RPMI8226 (cell line): Measurements from ENCODE around the gene PIGZ.

ENCODE experiments used
- DNase-seq: peaks from one replicate; pipeline ENCODE4 v3.0.0-alpha.2; 2015

PIGZ gene

GRCh38 chr3:196902296-196902695 is 66.3 kb downstream of the PIGZ start:
- DNase-seq = no peak

- no peak for DNase-seq
Observed at GRCh38 chr3:196901768-196902167, 66.9 kb downstream of the PIGZ start.
